ENCODE measurements around the gene SACM1L.

Gene SACM1L

GRCh38 chr3:45644063-45644790 lies 45.0 kb upstream of the SACM1L start:
- H3K36me3 Mint-ChIP-seq (ENCODE audit: low read depth), result peaks cover 24% of the 10 kb centered on the region
- H3K27me3 Mint-ChIP-seq (ENCODE audit: low read depth, poor library complexity), result no peaks in the 10 kb centered on the region
- H3K27ac Mint-ChIP-seq, result peak overlapping the region; percentile 76
- peaks cover 10% of the 10 kb centered on the region for H3K9me3 Mint-ChIP-seq
- TF ChIP-seq CTCF (IDR thresholded peaks at IDR 0.05), result no peak
- DNase-seq, result no peak
- no peak overlapping the region for H3K4me3 Mint-ChIP-seq
- peaks cover 37% of the 10 kb centered on the region for H3K4me1 Mint-ChIP-seq

GRCh38 chr3:45644791-45645201 lies 44.4 kb upstream of the SACM1L start:
- no peaks in the 10 kb centered on the region for H3K27me3 Mint-ChIP-seq (ENCODE audit: low read depth, poor library complexity)
- peaks cover 37% of the 10 kb centered on the region for H3K4me1 Mint-ChIP-seq
- peaks cover 12% of the 10 kb centered on the region for H3K9me3 Mint-ChIP-seq
- no peak overlapping the region for H3K4me3 Mint-ChIP-seq
- no peak for TF ChIP-seq CTCF (IDR thresholded peaks at IDR 0.05)
- peaks cover 28% of the 10 kb centered on the region for H3K36me3 Mint-ChIP-seq (ENCODE audit: low read depth)
- H3K27ac Mint-ChIP-seq, result no peak overlapping the region
- DNase-seq, result no peak

- Mint-ChIP-seq H3K27ac (peak overlapping the region; percentile 17), H3K36me3 (ENCODE audit: low read depth) (peaks cover 24% of the 10 kb centered on the region), H3K4me3 (no peak overlapping the region), H3K9me3 (peaks cover 15% of the 10 kb centered on the region), H3K27me3 (ENCODE audit: low read depth, poor library complexity) (no peaks in the 10 kb centered on the region), H3K4me1 (peaks cover 37% of the 10 kb centered on the region)
- TF ChIP-seq CTCF (IDR thresholded peaks at IDR 0.05), result no peak
- no peak for DNase-seq
These were observed 43.1 kb upstream of the SACM1L start for GRCh38 chr3:45646051-45646585.

GRCh38 chr3:45647148-45647619 lies 42.0 kb upstream of the SACM1L start:
- no peak for TF ChIP-seq CTCF (IDR thresholded peaks at IDR 0.05)
- DNase-seq, result no peak
- H3K9me3 Mint-ChIP-seq, result peaks cover 15% of the 10 kb centered on the region
- H3K4me3 Mint-ChIP-seq, result no peak overlapping the region
- H3K36me3 Mint-ChIP-seq (ENCODE audit: low read depth), result peaks cover 24% of the 10 kb centered on the region
- no peak overlapping the region for H3K27ac Mint-ChIP-seq
- peaks cover 37% of the 10 kb centered on the region for H3K4me1 Mint-ChIP-seq
- no peaks in the 10 kb centered on the region for H3K27me3 Mint-ChIP-seq (ENCODE audit: low read depth, poor library complexity)

- Mint-ChIP-seq H3K4me1 (no peaks in the 10 kb centered on the region), H3K27me3 (ENCODE audit: low read depth, poor library complexity) (peaks cover 3% of the 10 kb centered on the region), H3K9me3 (peaks cover 15% of the 10 kb centered on the region), H3K4me3 (no peak overlapping the region), H3K36me3 (ENCODE audit: low read depth) (peaks cover 17% of the 10 kb centered on the region), H3K27ac (no peak overlapping the region)
- DNase-seq, result no peak
- no peak for TF ChIP-seq CTCF (IDR thresholded peaks at IDR 0.05)
These were observed 36.0 kb upstream of the SACM1L start for GRCh38 chr3:45653205-45653604.

Measured in nephron progenitor cell (in vitro differentiated cells).